ENCODE measurements around the gene GNE.
"Not testable (repeated sequence)": the region's sequence is repeated elsewhere in the genome, so short reads cannot be mapped to it uniquely, and the experiment has no call there.

The GNE gene

GRCh38 chr9:36248061-36248460 lies 10.2 kb downstream of the GNE start:
- DNase-seq, H3K27ac Mint-ChIP-seq, H3K4me3 Mint-ChIP-seq, H3K9me3 Mint-ChIP-seq, H3K4me1 Mint-ChIP-seq, H3K27me3 Mint-ChIP-seq: not testable (repeated sequence)
- peaks cover 23% of the 10 kb centered on the region for H3K36me3 Mint-ChIP-seq
- CTCF ChIA-PET: interaction anchor here (0.9 to 6.8 kb wide), 6 partner anchors 33 to 89 kb away, joined by 3 to 81 read pairs (median 4); no protein-coding TSS in a partner anchor

- Mint-ChIP-seq H3K27me3 (no peaks in the 10 kb centered on the region), H3K4me1 (no peaks in the 10 kb centered on the region), H3K4me3 (no peak overlapping the region), H3K9me3 (no peaks in the 10 kb centered on the region), H3K36me3 (peaks cover 24% of the 10 kb centered on the region), H3K27ac (no peak overlapping the region)
- CTCF ChIA-PET: interaction anchor here (0.6 to 6.8 kb wide), 4 partner anchors 32 to 386 kb away, joined by 3 to 81 read pairs (median 4); no protein-coding TSS in a partner anchor
- no peak for DNase-seq
These were observed 10.9 kb downstream of the GNE start for GRCh38 chr9:36247356-36247755.

DNA sequence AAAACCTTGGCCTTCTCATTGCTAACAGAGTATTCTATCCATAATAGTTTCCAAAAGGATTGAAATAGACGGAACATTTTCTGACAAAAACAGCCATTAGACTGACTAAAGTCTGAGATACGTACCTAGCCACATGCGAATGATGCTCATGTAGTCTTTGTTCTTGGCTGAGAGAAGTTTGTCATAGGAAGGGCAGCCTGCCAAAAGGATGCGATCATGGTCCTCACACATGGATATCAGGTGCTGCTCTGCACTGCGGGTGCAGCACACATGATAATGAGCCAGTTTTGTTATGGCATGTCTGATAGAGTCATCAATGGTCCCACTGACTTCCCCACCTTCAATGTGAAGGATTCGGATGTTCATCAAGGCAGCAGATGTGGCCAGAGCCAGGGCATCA lies 12.3 kb downstream of the GNE start:
- no peaks in the 10 kb centered on the region for H3K27me3 Mint-ChIP-seq
- H3K36me3 Mint-ChIP-seq: peaks cover 24% of the 10 kb centered on the region
- no peak for DNase-seq
- CTCF ChIA-PET: no interaction called here
- H3K9me3 Mint-ChIP-seq: no peaks in the 10 kb centered on the region
- no peak overlapping the region for H3K4me3 Mint-ChIP-seq
- no peak overlapping the region for H3K27ac Mint-ChIP-seq
- no peaks in the 10 kb centered on the region for H3K4me1 Mint-ChIP-seq

DNA sequence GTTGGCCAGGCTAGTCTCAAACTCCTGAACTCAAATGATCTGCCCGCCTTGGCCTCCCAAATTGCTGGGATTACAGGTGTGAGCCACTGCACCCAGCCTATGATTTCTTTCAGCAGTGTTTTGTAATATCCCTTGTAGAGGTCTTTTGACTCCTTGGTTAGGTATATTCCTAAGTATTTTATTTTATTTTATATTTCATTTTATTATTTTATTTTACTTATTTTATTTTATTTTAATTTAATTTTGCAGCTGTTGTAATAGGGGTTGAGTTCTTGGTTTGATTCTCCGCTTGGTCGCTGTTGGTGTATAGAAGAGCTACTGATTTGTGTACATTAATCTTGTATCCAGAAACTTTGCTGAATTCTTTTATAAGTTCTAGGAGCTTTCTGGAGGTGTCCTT lies 18.6 kb downstream of the GNE start:
- peaks cover 39% of the 10 kb centered on the region for H3K36me3 Mint-ChIP-seq
- H3K4me1 Mint-ChIP-seq, DNase-seq, H3K27ac Mint-ChIP-seq, H3K9me3 Mint-ChIP-seq, CTCF ChIA-PET, H3K4me3 Mint-ChIP-seq, H3K27me3 Mint-ChIP-seq: not testable (repeated sequence)

GRCh38 chr9:36239205-36239604 lies 19.0 kb downstream of the GNE start:
- not testable (repeated sequence) for H3K4me1 Mint-ChIP-seq

GRCh38 chr9:36237230-36237629 lies 21.0 kb downstream of the GNE start:
- Mint-ChIP-seq H3K4me3 (no peak overlapping the region), H3K27me3 (no peaks in the 10 kb centered on the region), H3K27ac (no peak overlapping the region), H3K9me3 (no peaks in the 10 kb centered on the region), H3K36me3 (peaks cover 47% of the 10 kb centered on the region), H3K4me1 (no peaks in the 10 kb centered on the region)
- CTCF ChIA-PET: interaction anchor here (0.6 kb wide), 2 partner anchors 70 to 170 kb away, joined by 4 read pairs; no protein-coding TSS in a partner anchor
- DNase-seq: no peak

More at GRCh38 chr9:36239205-36239604, 19.0 kb downstream of the GNE start:
- CTCF ChIA-PET: interaction anchor here (0.6 kb wide), 1 partner anchor 343 kb away, joined by 3 read pairs; no protein-coding TSS in a partner anchor
- H3K27ac Mint-ChIP-seq, H3K27me3 Mint-ChIP-seq, H3K4me3 Mint-ChIP-seq, H3K9me3 Mint-ChIP-seq, DNase-seq: not testable (repeated sequence)
- peaks cover 40% of the 10 kb centered on the region for H3K36me3 Mint-ChIP-seq

DNA sequence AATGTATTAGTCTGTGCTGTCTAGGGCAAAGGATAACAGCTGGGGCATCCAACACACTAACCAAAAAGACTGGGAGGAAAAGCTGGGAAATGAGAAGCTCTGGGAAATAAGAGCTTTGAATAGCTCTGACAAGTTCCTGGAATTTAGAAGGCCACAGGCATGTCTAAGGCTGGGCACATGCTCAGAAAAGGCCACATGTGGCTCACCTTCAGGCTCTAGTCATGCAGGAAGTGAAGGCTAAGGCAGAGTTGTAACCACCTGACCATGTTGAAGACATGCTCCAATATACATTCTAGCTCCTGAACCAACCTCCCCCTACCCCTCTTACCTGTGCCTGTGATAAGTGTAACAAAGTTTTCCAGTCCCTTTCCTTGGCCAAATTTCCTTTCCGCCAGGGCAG lies 35.8 kb downstream of the GNE start:
- Mint-ChIP-seq H3K27me3 (no peaks in the 10 kb centered on the region), H3K36me3 (peaks cover 62% of the 10 kb centered on the region), H3K4me3 (no peak overlapping the region), H3K4me1 (peaks cover 24% of the 10 kb centered on the region), H3K27ac (no peak overlapping the region), H3K9me3 (peaks cover 8% of the 10 kb centered on the region)
- CTCF ChIA-PET: no interaction called here
- DNase-seq: no peak

DNA sequence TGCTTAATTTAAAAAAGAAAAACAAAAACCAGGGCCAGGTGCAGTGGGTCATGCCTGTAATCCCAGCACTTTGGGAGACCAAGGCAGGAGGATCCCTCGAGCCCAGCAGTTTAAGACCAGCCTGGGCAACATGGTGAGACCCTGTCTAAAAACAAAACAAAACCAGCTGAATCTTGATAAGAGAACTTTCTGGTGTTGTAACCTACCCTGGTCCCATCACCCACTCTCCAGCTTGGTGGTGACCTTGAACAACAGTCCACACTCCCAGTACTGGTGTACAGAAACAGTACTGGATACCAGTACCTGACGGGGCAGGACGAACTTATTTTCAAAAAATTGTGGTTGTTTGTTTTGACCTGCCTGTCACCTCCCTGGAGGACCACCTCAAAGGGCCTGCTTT lies 36.6 kb downstream of the GNE start:
- Mint-ChIP-seq H3K4me1 (peaks cover 32% of the 10 kb centered on the region), H3K36me3 (peaks cover 62% of the 10 kb centered on the region), H3K27ac (no peak overlapping the region), H3K4me3 (no peak overlapping the region), H3K9me3 (peaks cover 8% of the 10 kb centered on the region), H3K27me3 (no peaks in the 10 kb centered on the region)
- CTCF ChIA-PET: no interaction called here
- no peak for DNase-seq

GRCh38 chr9:36218411-36218901 lies 39.8 kb downstream of the GNE start:
- peak overlapping the region; percentile 1 for H3K4me3 Mint-ChIP-seq
- H3K27ac Mint-ChIP-seq: peak overlapping the region; percentile 80
- peaks cover 51% of the 10 kb centered on the region for H3K4me1 Mint-ChIP-seq
- peaks cover 69% of the 10 kb centered on the region for H3K36me3 Mint-ChIP-seq
- CTCF ChIA-PET: interaction anchor here (0.8 to 1.1 kb wide), 3 partner anchors 15 to 31 kb away, joined by 3 to 5 read pairs (median 3); partner anchors contain the start of gene CLTA
- peaks cover 8% of the 10 kb centered on the region for H3K9me3 Mint-ChIP-seq
- no peaks in the 10 kb centered on the region for H3K27me3 Mint-ChIP-seq
- peak; percentile 47 for DNase-seq

- CTCF ChIA-PET: interaction anchor here (0.8 to 1.1 kb wide), 3 partner anchors 15 to 31 kb away, joined by 3 to 5 read pairs (median 3); partner anchors contain the start of gene CLTA
These were observed 40.2 kb downstream of the GNE start for GRCh38 chr9:36218011-36218410.

GRCh38 chr9:36217256-36217968 lies 40.8 kb downstream of the GNE start:
- peaks cover 56% of the 10 kb centered on the region for H3K4me1 Mint-ChIP-seq
- peaks cover 1% of the 10 kb centered on the region for H3K9me3 Mint-ChIP-seq
- H3K27me3 Mint-ChIP-seq: no peaks in the 10 kb centered on the region
- H3K4me3 Mint-ChIP-seq: peak overlapping the region; percentile 1
- H3K27ac Mint-ChIP-seq: peak overlapping the region; percentile 80
- peaks cover 65% of the 10 kb centered on the region for H3K36me3 Mint-ChIP-seq
- CTCF ChIA-PET: interaction anchor here (0.8 to 1.0 kb wide), 2 partner anchors 30 to 116 kb away, joined by 3 to 5 read pairs; no protein-coding TSS in a partner anchor
- no peak for DNase-seq

More at GRCh38 chr9:36218011-36218410, 40.2 kb downstream of the GNE start:
- H3K9me3 Mint-ChIP-seq: peaks cover 7% of the 10 kb centered on the region
- peak; percentile 24 for DNase-seq
- H3K36me3 Mint-ChIP-seq: peaks cover 69% of the 10 kb centered on the region
- H3K27me3 Mint-ChIP-seq: no peaks in the 10 kb centered on the region
- peaks cover 55% of the 10 kb centered on the region for H3K4me1 Mint-ChIP-seq
- peak overlapping the region; percentile 80 for H3K27ac Mint-ChIP-seq
- H3K4me3 Mint-ChIP-seq: peak overlapping the region; percentile 1

DNA sequence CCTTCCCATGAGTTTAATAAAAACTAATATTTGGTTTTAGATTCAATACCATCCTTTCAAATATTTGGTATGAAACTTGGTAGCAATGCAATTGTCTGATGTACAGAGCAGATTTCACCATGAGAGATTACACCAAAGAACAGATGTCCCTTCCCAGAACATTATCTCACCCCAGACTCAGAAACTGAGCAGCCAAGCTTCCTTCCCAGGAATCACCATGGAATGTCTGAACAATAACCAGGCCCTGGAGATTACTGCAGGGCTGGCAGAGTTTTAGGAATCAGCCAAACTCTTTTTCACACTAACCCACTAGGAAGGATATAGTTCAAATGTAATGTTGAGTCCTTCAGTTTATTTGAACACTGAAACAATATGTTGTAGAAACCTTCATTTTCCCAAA lies 43.7 kb downstream of the GNE start:
- no peaks in the 10 kb centered on the region for H3K27me3 Mint-ChIP-seq
- DNase-seq: no peak
- no peaks in the 10 kb centered on the region for H3K9me3 Mint-ChIP-seq
- CTCF ChIA-PET: interaction anchor here (2.0 kb wide), 1 partner anchor 25 kb away, joined by 8 read pairs; the partner anchor contains the start of gene CLTA
- no peak overlapping the region for H3K4me3 Mint-ChIP-seq
- no peak overlapping the region for H3K27ac Mint-ChIP-seq
- peaks cover 73% of the 10 kb centered on the region for H3K36me3 Mint-ChIP-seq
- H3K4me1 Mint-ChIP-seq: peaks cover 54% of the 10 kb centered on the region

GRCh38 chr9:36213989-36214388 lies 44.3 kb downstream of the GNE start:
- Mint-ChIP-seq H3K27me3 (no peaks in the 10 kb centered on the region), H3K4me3 (no peak overlapping the region), H3K4me1 (peaks cover 52% of the 10 kb centered on the region), H3K9me3 (no peaks in the 10 kb centered on the region), H3K36me3 (peaks cover 73% of the 10 kb centered on the region), H3K27ac (no peak overlapping the region)
- CTCF ChIA-PET: interaction anchor here (2.0 kb wide), 1 partner anchor 24 kb away, joined by 8 read pairs; the partner anchor contains the start of gene CLTA
- DNase-seq: no peak

DNA sequence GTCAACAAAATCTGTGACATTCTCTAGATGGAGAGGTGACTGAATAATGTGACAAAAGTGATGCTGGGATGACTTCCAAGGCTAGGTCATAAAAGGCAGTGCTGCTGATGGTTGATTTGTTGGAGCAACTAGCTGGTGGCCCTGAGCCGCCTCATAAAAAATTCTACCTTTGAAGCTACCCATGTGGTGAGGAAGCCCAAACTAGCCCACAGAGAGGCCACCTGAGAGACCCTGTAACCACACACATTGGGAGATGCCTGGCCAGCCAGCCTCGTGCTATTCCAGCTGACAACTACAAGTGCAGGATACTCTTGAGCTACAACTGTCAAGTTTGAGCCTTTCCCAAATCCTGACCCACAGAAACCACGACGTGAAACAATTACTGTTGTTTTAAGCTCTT lies 44.9 kb downstream of the GNE start:
- H3K9me3 Mint-ChIP-seq: no peaks in the 10 kb centered on the region
- H3K4me1 Mint-ChIP-seq: peaks cover 46% of the 10 kb centered on the region
- CTCF ChIA-PET: interaction anchor here (0.9 to 2.0 kb wide), 3 partner anchors 24 to 116 kb away, joined by 3 to 8 read pairs (median 3); partner anchors contain the start of gene CLTA
- H3K27ac Mint-ChIP-seq: peak overlapping the region; percentile 11
- DNase-seq: no peak
- H3K27me3 Mint-ChIP-seq: no peaks in the 10 kb centered on the region
- no peak overlapping the region for H3K4me3 Mint-ChIP-seq
- H3K36me3 Mint-ChIP-seq: peaks cover 69% of the 10 kb centered on the region
